Fibroblast of pulmonary artery (primary cell): Measurements from ENCODE around the gene KIAA1755.
"Not testable (repeated sequence)": the region's sequence is repeated elsewhere in the genome, so short reads cannot be mapped to it uniquely, and the experiment has no call there.

Experiments used
- DNase-seq: peaks from one replicate; pipeline ENCODE4 v3.0.0-alpha.2; 2010; ENCODE audit warnings: low read depth
- H3K4me3 ChIP-seq: replicated peaks from 2 replicates; pipeline ENCODE4 v1.5.1; 2011; ENCODE audit warnings: low read depth, mild to moderate bottlenecking, control low read depth, low read length, moderate library complexity
- TF ChIP-seq, protein P1 (sequence below): IDR thresholded peaks from 2 replicates; pipeline ENCODE4 v1.5.1; 2011; ENCODE audit warnings: mild to moderate bottlenecking, control low read depth, low read length, inconsistent platforms; ENCODE audit errors: missing control alignments

The KIAA1755 gene

DNA sequence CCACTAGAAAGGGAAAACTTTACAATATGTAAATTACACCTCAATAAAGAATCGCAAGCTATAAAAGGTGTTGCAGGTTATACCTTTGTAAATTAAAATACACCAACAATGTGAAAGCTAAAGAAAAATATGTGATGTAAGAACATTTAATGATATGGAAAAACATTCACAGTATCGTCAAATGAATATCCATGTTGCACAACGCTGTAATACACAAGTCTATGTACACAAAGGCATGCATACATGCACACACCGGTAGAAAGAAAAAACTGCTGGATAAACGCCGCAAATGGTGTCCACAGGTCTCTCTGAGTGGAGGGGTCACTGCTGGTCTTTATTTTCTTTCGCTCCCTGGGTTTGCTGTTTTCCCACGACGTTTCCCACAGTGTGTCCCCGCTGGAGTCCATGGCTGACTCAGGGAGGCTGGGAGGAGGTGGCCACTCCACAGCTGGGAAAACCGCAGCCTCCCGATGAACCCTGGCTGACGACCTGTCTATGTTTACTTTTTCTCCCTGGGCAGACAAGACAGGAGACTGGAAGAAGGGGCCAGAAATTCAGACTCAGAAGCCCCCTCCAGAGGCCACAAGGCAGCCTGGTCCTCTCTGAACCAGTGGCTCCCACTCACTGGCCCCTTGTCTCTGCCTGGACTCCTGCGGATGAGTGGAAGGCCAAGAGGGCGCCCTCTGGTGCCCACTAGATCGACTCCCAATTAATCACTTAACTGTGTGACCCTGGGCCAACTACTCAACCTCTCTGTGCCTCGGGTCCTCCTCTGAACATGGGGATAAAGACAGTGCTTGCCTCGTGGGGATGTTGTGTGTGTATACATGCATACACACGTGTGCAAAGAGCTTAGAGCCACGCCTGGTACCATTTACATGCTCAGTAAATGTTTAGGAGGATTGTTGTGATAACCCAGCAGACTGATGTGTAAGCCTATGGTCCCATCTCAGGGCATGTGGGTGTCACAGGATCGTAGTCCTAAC, 30.6 kb upstream of the KIAA1755 start:
- TF ChIP-seq, protein P1, sequence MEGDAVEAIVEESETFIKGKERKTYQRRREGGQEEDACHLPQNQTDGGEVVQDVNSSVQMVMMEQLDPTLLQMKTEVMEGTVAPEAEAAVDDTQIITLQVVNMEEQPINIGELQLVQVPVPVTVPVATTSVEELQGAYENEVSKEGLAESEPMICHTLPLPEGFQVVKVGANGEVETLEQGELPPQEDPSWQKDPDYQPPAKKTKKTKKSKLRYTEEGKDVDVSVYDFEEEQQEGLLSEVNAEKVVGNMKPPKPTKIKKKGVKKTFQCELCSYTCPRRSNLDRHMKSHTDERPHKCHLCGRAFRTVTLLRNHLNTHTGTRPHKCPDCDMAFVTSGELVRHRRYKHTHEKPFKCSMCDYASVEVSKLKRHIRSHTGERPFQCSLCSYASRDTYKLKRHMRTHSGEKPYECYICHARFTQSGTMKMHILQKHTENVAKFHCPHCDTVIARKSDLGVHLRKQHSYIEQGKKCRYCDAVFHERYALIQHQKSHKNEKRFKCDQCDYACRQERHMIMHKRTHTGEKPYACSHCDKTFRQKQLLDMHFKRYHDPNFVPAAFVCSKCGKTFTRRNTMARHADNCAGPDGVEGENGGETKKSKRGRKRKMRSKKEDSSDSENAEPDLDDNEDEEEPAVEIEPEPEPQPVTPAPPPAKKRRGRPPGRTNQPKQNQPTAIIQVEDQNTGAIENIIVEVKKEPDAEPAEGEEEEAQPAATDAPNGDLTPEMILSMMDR = peak; percentile 43
- no peak overlapping the region for H3K4me3 ChIP-seq
- peak; percentile 67 for DNase-seq

DNA sequence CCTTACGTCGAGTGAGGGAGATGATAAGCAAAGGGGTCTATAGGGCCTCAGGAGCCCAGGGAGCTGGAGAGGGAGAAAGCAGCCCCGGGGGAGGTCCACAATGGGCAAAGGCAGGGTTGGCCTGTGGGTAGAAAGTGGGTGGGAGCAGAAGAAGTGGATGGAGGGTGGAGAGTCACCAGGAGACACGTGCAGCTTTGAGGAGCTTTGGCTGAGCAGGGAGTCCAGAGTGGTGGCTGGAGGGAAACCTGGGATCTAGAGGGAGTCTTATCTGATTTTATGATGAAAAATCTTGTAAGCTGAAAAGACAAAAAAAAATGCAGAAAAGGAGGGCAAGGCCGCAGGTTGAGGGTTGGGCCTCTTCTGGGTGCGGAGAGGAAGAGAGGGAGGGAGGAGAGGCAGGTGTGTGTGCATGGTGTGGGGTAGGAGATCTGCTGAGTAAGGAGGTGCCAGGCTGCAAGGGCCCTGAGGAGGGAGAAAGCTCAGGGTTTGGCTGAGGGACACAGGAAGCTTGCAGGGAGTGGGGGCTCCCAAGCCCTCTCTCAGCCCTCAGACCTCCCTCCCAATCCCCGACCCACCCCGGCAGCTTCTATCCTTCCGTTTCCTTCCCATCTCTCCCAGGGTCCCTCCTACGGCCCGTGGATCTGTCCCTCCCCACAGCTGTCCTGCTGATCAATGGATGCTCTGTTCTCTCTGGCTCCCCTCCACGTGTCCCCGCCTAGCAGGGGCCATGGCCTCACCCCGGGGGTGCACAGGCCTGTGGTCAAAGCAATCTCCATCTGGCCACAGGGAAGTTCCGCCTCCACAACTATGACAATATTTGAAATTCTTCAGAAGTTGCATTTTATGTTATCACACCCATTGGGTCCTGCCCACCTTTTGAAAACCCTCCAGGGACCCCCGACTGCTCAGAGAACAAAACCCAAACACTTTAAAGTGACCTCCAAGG, 26.3 kb upstream of the KIAA1755 start:
- no peak for DNase-seq
- TF ChIP-seq, protein P1 = no peak
- H3K4me3 ChIP-seq = no peak overlapping the region

DNA sequence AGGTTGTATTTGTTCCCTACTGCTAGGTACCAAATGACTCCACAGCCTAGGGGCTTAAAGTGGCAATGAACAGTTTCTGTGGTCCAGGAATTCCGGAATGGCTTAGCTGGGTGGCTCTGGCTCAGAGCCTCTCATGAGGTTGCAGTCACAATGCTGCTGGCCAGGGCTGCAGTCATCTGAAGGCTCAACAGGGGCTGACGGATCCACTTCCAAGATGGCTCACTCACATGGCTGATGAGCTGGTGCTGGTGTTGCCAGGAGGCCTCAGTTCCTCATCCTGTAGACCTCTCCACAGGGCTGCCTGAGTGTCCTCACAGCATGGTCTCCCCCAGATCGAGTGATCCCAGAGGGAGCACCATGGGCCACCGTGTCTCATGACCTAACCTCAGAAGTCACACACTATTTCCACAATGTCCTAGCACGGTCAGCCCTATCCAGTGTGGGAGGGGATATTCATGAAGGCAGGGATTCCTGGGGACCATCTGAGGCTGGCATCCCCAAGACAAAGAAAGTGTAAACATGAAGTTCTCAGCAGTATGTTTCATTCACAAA, 24.4 kb upstream of the KIAA1755 start:
- no peak overlapping the region for H3K4me3 ChIP-seq
- DNase-seq = no peak
- TF ChIP-seq, protein P1 = no peak

DNA sequence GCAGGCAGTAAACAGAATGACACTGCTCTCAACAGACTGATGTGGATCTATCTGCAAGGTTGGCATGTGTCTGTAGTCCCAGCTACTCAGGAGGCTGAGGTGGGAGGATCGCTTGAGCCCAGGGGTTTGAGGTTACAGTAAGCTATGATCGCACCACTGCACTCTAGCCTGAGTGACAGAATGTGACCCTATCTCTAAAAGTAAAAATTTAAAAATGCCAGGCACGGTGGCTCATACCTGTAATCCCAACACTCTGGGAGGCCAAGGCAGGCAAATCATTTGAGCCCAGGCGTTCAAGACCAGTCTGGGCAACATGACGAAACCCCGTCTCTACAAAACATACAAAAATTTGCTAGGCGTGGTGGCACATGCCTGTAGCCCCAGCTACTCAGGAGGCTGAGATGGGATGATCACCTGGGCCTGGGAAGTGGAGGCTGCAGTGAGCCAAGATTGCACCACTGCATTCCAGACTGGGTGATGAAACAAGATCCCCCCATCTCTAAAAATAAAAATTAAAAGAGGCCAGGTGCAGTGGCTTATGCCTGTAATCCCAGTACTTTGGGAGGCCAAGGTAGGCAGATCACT, 23.6 kb upstream of the KIAA1755 start:
- DNase-seq, H3K4me3 ChIP-seq: not testable (repeated sequence)

DNA sequence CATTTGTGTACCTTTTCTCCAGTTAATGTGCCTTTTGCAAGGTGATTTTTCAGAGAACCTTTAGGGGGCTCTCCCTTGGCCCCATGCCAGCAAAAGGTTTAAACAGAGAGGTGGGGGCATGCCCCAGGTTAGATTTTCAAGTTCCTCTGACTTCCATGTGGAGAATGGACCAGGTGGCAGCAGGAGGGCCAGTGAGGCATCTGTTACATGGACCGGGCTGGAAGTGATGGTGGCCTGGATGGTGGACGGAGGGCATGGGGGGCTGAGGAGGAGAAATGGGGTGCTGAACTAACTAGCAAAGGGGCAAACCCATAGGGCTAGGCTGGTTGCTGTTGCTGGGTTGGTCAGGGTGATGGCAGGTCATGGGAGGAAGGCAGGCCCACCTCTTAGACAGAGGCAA, 22.7 kb upstream of the KIAA1755 start:
- no peak for DNase-seq
- TF ChIP-seq, protein P1 = no peak
- no peak overlapping the region for H3K4me3 ChIP-seq

DNA sequence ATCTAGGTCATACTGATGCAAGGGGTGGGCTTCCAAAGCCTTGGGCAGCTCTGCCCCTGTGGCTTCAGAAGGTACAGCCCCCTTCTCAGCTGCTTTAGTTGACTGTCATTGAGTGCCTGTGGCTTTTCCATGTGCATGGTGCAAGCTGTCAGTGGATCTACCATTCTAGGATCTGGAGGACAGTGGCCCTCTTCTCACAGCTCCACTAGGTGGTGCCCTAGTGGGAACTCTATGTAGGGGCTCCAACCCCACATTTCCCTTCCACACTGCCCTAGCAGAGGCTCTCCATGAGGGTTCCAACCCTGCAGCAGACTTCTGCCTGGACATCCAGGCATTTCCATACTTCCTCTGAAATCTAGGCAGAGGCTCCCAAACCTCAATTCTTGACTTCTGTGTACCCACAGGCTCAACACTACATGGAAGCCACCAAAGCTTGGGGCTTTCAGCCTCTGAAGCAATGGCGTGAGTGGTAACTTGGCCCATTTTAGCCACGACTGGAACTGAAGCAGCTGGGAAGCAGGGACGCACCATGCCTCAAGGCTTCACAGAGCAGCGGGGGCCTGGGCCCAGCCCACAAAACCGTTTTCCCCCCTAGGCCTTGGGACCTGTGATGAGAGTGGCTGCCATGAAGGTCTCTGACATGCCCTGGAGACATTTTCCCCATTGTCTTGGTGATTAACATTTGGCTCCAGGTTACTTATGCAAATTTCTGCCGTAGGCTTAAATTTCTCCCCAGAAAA, 20.8 kb upstream of the KIAA1755 start:
- not testable (repeated sequence) for DNase-seq, H3K4me3 ChIP-seq

DNA sequence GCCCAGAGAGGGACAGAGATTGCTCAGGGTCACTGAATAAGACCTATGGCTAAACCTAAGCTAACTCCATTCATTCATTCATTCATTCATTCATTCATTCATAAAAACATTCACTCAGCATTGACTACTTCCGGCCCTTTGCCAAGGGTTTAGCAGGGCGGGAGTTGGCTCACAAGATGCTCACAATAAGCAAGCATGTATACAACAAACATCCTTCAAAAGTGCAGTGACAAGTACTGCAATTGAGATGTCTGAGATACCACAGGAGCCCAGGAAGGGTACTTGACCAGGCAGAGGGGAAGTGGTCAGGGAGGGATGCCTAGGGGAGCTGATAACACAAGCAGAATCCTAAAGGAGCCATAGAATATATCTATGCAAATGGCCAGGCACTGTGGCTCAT, 18.2 kb upstream of the KIAA1755 start:
- DNase-seq = no peak
- H3K4me3 ChIP-seq = no peak overlapping the region

More for the DNA sequence above, 18.2 kb upstream of the KIAA1755 start:
- TF ChIP-seq, protein P1 = no peak
